ENCODE measurements around the gene HOXA13.

Gene HOXA13

GRCh38 chr7:27182285-27182841 is 17.5 kb downstream of the HOXA13 start:
- no peak for TF ChIP-seq CTCF (conservative IDR thresholded peaks at IDR 0.05; ENCODE audit: low read depth, low read length)
- DNase-seq (ENCODE audit: low read depth): no peak
- H3K4me3 ChIP-seq (ENCODE audit: low read depth, low read length): no peak overlapping the region

GRCh38 chr7:27181795-27182275 is 18.1 kb downstream of the HOXA13 start:
- TF ChIP-seq CTCF (conservative IDR thresholded peaks at IDR 0.05; ENCODE audit: low read depth, low read length): no peak
- DNase-seq (ENCODE audit: low read depth): no peak
- no peak overlapping the region for H3K4me3 ChIP-seq (ENCODE audit: low read depth, low read length)

GRCh38 chr7:27180431-27181420 is 19.2 kb downstream of the HOXA13 start:
- H3K4me3 ChIP-seq (ENCODE audit: low read depth, low read length): no peak overlapping the region
- DNase-seq (ENCODE audit: low read depth): no peak
- no peak for TF ChIP-seq CTCF (conservative IDR thresholded peaks at IDR 0.05; ENCODE audit: low read depth, low read length)

GRCh38 chr7:27179503-27180430 is 20.1 kb downstream of the HOXA13 start:
- peak; percentile 26 for DNase-seq (ENCODE audit: low read depth)
- TF ChIP-seq CTCF (conservative IDR thresholded peaks at IDR 0.05; ENCODE audit: low read depth, low read length): peak; percentile 66
- H3K4me3 ChIP-seq (ENCODE audit: low read depth, low read length): no peak overlapping the region

GRCh38 chr7:27179030-27179429 is 20.9 kb downstream of the HOXA13 start:
- H3K4me3 ChIP-seq (ENCODE audit: low read depth, low read length): no peak overlapping the region
- TF ChIP-seq CTCF (conservative IDR thresholded peaks at IDR 0.05; ENCODE audit: low read depth, low read length): no peak
- no peak for DNase-seq (ENCODE audit: low read depth)

GRCh38 chr7:27178366-27178765 is 21.5 kb downstream of the HOXA13 start:
- no peak for DNase-seq (ENCODE audit: low read depth)
- TF ChIP-seq CTCF (conservative IDR thresholded peaks at IDR 0.05; ENCODE audit: low read depth, low read length): no peak
- H3K4me3 ChIP-seq (ENCODE audit: low read depth, low read length): no peak overlapping the region
